ENCODE data around the gene VGLL1.

Gene VGLL1

GRCh38 chrX:136587532-136587931 is 55.5 kb downstream of the VGLL1 start:
- no peak overlapping the region for H3K4me3 ChIP-seq (ENCODE audit: low read depth, low read length)
- in situ Hi-C loops (cut with HindIII; ENCODE audit: low sequenced_read_pairs) = no loop called here
- TF ChIP-seq CTCF (IDR thresholded peaks at IDR 0.05; ENCODE audit: low read depth, low read length) = no peak
- no peak for DNase-seq (ENCODE audit: low read depth, low spot score)

- in situ Hi-C loops (cut with HindIII; ENCODE audit: low sequenced_read_pairs) = no loop called here
- TF ChIP-seq CTCF (IDR thresholded peaks at IDR 0.05; ENCODE audit: low read depth, low read length) = no peak
- DNase-seq (ENCODE audit: low read depth, low spot score) = no peak
- no peak overlapping the region for H3K4me3 ChIP-seq (ENCODE audit: low read depth, low read length)
Measured at GRCh38 chrX:136588036-136588435, 56.0 kb downstream of the VGLL1 start.

GRCh38 chrX:136589966-136590365 is 58.0 kb downstream of the VGLL1 start:
- no peak for TF ChIP-seq CTCF (IDR thresholded peaks at IDR 0.05; ENCODE audit: low read depth, low read length)
- in situ Hi-C loops (cut with HindIII; ENCODE audit: low sequenced_read_pairs) = no loop called here
- H3K4me3 ChIP-seq (ENCODE audit: low read depth, low read length) = no peak overlapping the region
- DNase-seq (ENCODE audit: low read depth, low spot score) = no peak

GRCh38 chrX:136597356-136597755 is 65.3 kb downstream of the VGLL1 start:
- no peak for DNase-seq (ENCODE audit: low read depth, low spot score)
- no peak for TF ChIP-seq CTCF (IDR thresholded peaks at IDR 0.05; ENCODE audit: low read depth, low read length)
- no peak overlapping the region for H3K4me3 ChIP-seq (ENCODE audit: low read depth, low read length)
- in situ Hi-C loops (cut with HindIII; ENCODE audit: low sequenced_read_pairs) = no loop called here

GRCh38 chrX:136597954-136598353 is 65.9 kb downstream of the VGLL1 start:
- in situ Hi-C loops (cut with HindIII; ENCODE audit: low sequenced_read_pairs) = no loop called here
- TF ChIP-seq CTCF (IDR thresholded peaks at IDR 0.05; ENCODE audit: low read depth, low read length) = no peak
- no peak for DNase-seq (ENCODE audit: low read depth, low spot score)
- no peak overlapping the region for H3K4me3 ChIP-seq (ENCODE audit: low read depth, low read length)

- no peak overlapping the region for H3K4me3 ChIP-seq (ENCODE audit: low read depth, low read length)
- TF ChIP-seq CTCF (IDR thresholded peaks at IDR 0.05; ENCODE audit: low read depth, low read length) = no peak
- DNase-seq (ENCODE audit: low read depth, low spot score) = no peak
- in situ Hi-C loops (cut with HindIII; ENCODE audit: low sequenced_read_pairs) = no loop called here
Measured at GRCh38 chrX:136598631-136599030, 66.6 kb downstream of the VGLL1 start.

GRCh38 chrX:136600059-136600458 is 68.0 kb downstream of the VGLL1 start:
- in situ Hi-C loops (cut with HindIII; ENCODE audit: low sequenced_read_pairs) = no loop called here

More at GRCh38 chrX:136600059-136600458, 68.0 kb downstream of the VGLL1 start:
- DNase-seq (ENCODE audit: low read depth, low spot score) = no peak
- no peak overlapping the region for H3K4me3 ChIP-seq (ENCODE audit: low read depth, low read length)
- no peak for TF ChIP-seq CTCF (IDR thresholded peaks at IDR 0.05; ENCODE audit: low read depth, low read length)

Data from astrocyte of the spinal cord (primary cell).